Small intestine (tissue), 7 donors: ENCODE measurements around the gene PARD3. TPM values are rescaled to one million over a fixed set of nuclear protein-coding genes. Genes with fewer than 3 reads are reported as not detected.
"Not testable (repeated sequence)": the region's sequence is repeated elsewhere in the genome, so short reads cannot be mapped to it uniquely, and the experiment has no call there.

ENCODE experiments used
- DNase-seq, 2 donors: peaks; one replicate each; pipeline versions ENCODE4 v3.0.0 to v3.0.0-alpha.2; 2013
- FAIRE-seq: peaks from 2 replicates; lab custom pipeline; 2012; peaks lifted over from hg19 to GRCh38; lab: Jason Lieb, UNC
- H3K27ac ChIP-seq, 3 donors: one replicate each; pipeline ENCODE4 v1.5.1; 2013; ENCODE audit warnings: low read length in 2 of 3, mild to moderate bottlenecking in 2 of 3, control low read depth in 1 of 3, inconsistent platforms in 1 of 3, low read depth in 1 of 3, moderate library complexity in 1 of 3
- H3K27me3 ChIP-seq, 3 donors: one replicate each; pipeline ENCODE4 v1.6.1; 2013; ENCODE audit warnings: low read length in 3 of 3, inconsistent platforms in 1 of 3; ENCODE audit not compliant: control insufficient read depth in 3 of 3, insufficient read depth in 3 of 3
- H3K36me3 ChIP-seq, 3 donors: one replicate each; pipeline ENCODE4 v1.6.1; 2013; ENCODE audit warnings: low read length in 3 of 3, inconsistent platforms in 1 of 3, low read depth in 1 of 3, mild to moderate bottlenecking in 1 of 3, moderate library complexity in 1 of 3; ENCODE audit not compliant: control insufficient read depth in 3 of 3, insufficient read depth in 2 of 3
- H3K4me1 ChIP-seq, 3 donors: one replicate each; pipeline ENCODE4 v1.6.1; 2013; ENCODE audit warnings: low read length in 2 of 3, inconsistent platforms in 1 of 3, low read depth in 1 of 3, mild to moderate bottlenecking in 1 of 3, moderate library complexity in 1 of 3; ENCODE audit not compliant: control insufficient read depth in 3 of 3, insufficient read depth in 2 of 3
- H3K4me3 ChIP-seq, 3 donors: one replicate each; pipeline ENCODE4 v1.5.1; 2013; ENCODE audit warnings: low read length in 3 of 3, control low read depth in 1 of 3, inconsistent platforms in 1 of 3, low read depth in 1 of 3, mild to moderate bottlenecking in 1 of 3, moderate library complexity in 1 of 3
- H3K9me3 ChIP-seq, 2 donors: one replicate each; pipeline ENCODE4 v1.6.1; 2013; ENCODE audit warnings: low read depth in 1 of 2, low read length in 1 of 2; ENCODE audit not compliant: control insufficient read depth in 2 of 2, insufficient read depth in 1 of 2
- WGBS, 3 donors: extraction: QIAGEN DNeasy Blood & Tissue Kit; methylation state at CpG; one replicate each; pipeline ENCODE4 v1.1.7; 2013; 5-methylcytosine and 5-hydroxymethylcytosine counted together
- polyA plus RNA-seq, 4 donors: library from polyadenylated mRNA; stranded (reverse) in 3 of 4; unstranded in 1 of 4; fragments of 200-250 nt in 3 of 4; fragments of 120-200 nt in 1 of 4; gene quantifications; one replicate each; pipeline versions ENCODE4 v1.2.1 to v1.2.3, GENCODE V29; 2013
- donor health status: healthy with polysubstance abuse.
- donor health status: control.
- donor health status: control.
- donor health status: Bipolar disorder and iron deficiency.
- donor health status: healthy.

The PARD3 gene
- polyA plus RNA-seq, 4 donors, result 14.3 to 24.3 (median 15.5) TPM

DNA sequence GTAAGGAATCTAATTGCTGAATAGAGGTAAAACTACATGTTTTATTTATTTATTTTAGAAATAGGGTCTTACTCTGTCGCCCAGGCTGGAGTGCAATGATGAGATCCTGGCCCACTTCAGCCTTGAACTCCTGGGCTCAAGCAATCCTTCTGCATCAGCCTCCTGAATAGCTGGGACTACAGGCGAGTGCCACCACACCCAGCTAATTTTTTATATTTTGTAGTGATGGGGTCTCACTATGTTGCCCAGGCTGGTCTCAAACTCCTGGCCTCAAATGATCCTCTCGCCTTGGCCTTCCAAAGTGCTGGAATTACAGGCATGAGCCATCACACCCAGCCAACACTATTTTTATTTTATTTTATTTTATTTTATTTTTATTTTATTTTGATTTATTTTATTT, 170.3 kb downstream of the PARD3 start:
- DNase-seq, FAIRE-seq, H3K27me3 ChIP-seq, H3K4me3 ChIP-seq, H3K27ac ChIP-seq, H3K36me3 ChIP-seq, H3K4me1 ChIP-seq, H3K9me3 ChIP-seq: not testable (repeated sequence)
- WGBS, 3 donors, result 90 to 97% (median 92%) methylated on average over 3 of the region's 3 CpGs

- H3K4me1 ChIP-seq, result no peaks in the 10 kb centered on the region
- no peak overlapping the region for H3K4me3 ChIP-seq
- H3K36me3 ChIP-seq, result peaks cover 0 to 5% (median 0%) of the 10 kb centered on the region in 3 donors
- 85 to 96% (median 89%) methylated on average over 3 of the region's 3 CpGs for WGBS, 3 donors
- no peak overlapping the region for H3K27ac ChIP-seq
- FAIRE-seq, result no peak
- no peak for DNase-seq
- H3K27me3 ChIP-seq, result no peaks in the 10 kb centered on the region
- H3K9me3 ChIP-seq, result no peaks in the 10 kb centered on the region
Measured at GRCh38 chr10:34644224-34644623, 170.9 kb downstream of the PARD3 start.

- H3K9me3 ChIP-seq, result no peaks in the 10 kb centered on the region
- FAIRE-seq (no peak), DNase-seq (no peak)
- no peaks in the 10 kb centered on the region for H3K27me3 ChIP-seq
- no peak overlapping the region for H3K27ac ChIP-seq
- H3K36me3 ChIP-seq, result peaks cover 0 to 5% (median 0%) of the 10 kb centered on the region in 3 donors
- no peak overlapping the region for H3K4me3 ChIP-seq
- 89 to 98% (median 92%) methylated on average over 5 of the region's 5 CpGs for WGBS, 3 donors
- H3K4me1 ChIP-seq, result no peaks in the 10 kb centered on the region
Measured at GRCh38 chr10:34643620-34644019, 171.5 kb downstream of the PARD3 start.

- H3K4me3 ChIP-seq, result no peak overlapping the region
- H3K9me3 ChIP-seq, result no peaks in the 10 kb centered on the region
- H3K27me3 ChIP-seq, result no peaks in the 10 kb centered on the region
- peaks cover 0 to 5% (median 0%) of the 10 kb centered on the region in 3 donors for H3K36me3 ChIP-seq
- no peaks in the 10 kb centered on the region for H3K4me1 ChIP-seq
- no peak overlapping the region for H3K27ac ChIP-seq
- no peak for DNase-seq
- FAIRE-seq, result no peak
- 81 to 93% (median 90%) methylated on average over 7 to 12 of the region's 12 CpGs for WGBS, 3 donors
Measured at GRCh38 chr10:34641913-34642558, 173.1 kb downstream of the PARD3 start.

- Histone ChIP-seq H3K4me3 (no peak overlapping the region), H3K9me3 (no peaks in the 10 kb centered on the region), H3K27ac (no peak overlapping the region), H3K36me3 (peaks cover 0 to 5% (median 0%) of the 10 kb centered on the region in 3 donors), H3K27me3 (no peaks in the 10 kb centered on the region), H3K4me1 (no peaks in the 10 kb centered on the region)
- DNase-seq, result no peak
- 70 to 89% (median 71%) methylated on average over 18 of the region's 18 CpGs for WGBS, 3 donors
- no peak for FAIRE-seq
Measured at GRCh38 chr10:34641147-34641912, 173.8 kb downstream of the PARD3 start.

DNA sequence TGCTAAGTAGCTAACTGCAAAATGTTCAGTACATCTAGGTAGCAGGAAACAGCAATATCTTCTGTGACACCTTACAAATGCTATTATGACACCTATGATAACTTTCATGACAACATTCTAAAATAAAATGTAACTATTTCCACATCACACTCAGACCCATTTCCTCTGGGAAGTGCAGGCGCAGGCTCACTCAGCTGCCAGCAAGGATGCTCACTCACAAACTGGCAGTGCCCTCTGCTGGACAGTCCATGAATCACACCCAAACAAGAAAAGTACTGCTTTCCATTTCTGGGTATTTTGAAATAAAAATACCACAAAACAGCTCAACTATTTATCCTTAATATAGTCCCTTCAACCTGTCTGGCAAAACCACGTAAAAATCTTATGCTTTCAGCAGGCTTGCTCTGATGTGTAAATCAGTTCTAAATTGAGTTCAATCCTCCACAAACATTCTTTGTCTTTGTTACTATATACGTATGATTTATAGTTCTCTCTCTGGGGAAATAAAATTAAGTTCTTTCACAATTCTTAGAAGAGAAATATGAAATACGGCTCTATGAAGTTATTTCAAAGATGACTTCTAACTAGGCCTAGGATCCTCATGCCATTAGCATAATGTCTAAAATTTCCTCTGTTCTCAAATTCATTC, 176.6 kb downstream of the PARD3 start:
- DNase-seq, result peak; percentile 64 to 82
- Histone ChIP-seq H3K36me3 (peaks cover 0 to 7% (median 0%) of the 10 kb centered on the region in 3 donors), H3K27me3 (no peaks in the 10 kb centered on the region), H3K9me3 (no peaks in the 10 kb centered on the region), H3K4me1 (no peaks in the 10 kb centered on the region), H3K27ac (no peak overlapping the region), H3K4me3 (no peak overlapping the region)
- WGBS, 3 donors, result 27 to 37% (median 35%) methylated on average over 4 of the region's 4 CpGs
- no peak for FAIRE-seq

DNA sequence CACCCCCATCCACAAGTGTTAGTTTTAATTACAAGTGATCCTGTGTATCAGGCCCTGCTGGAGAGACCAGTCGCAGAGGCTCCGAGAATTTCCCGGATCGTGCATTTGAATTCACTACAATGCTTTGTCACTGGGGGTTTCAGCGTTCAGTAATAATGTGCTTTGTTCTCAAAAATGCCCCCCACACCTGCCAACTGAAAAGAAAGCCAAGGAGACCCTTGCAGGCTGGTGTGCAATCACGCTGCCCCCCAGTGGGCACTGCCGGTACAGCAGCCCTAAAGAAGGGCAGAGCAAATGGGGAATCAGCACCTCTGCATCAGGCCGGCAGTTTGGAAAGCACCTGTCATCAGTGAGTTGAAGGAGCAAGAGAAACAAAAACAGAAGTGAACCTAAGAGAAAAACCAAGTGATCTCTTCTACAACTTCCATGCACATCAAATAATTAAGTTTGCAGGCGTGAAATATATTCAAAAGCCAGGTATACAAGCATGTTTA, 177.6 kb downstream of the PARD3 start:
- Histone ChIP-seq H3K27ac (no peak overlapping the region), H3K9me3 (no peaks in the 10 kb centered on the region), H3K4me3 (no peak overlapping the region), H3K36me3 (peaks cover 0 to 5% (median 0%) of the 10 kb centered on the region in 3 donors), H3K4me1 (no peaks in the 10 kb centered on the region), H3K27me3 (no peaks in the 10 kb centered on the region)
- peak; percentile 43 to 65 for DNase-seq
- no peak for FAIRE-seq
- 31 to 36% (median 36%) methylated on average over 9 of the region's 9 CpGs for WGBS, 3 donors

DNA sequence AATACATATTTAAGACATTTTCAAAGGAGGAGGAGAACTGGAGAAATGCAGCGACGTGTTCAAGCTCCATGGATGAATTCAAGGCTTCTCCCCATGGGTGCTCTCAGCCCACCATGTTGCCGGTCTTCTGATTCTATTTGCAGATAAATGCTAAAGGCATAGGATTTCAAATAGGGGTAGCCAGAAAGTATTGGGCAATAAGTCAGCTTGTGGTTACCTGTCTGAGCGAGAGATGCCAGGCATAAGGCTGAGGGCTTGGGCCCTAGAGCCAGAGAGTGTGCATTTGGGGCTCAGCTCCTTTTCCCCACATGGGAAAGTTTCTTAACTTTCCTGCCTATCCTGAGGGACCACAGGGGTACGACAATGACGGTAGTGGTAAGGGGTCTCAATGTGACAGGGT, 180.0 kb downstream of the PARD3 start:
- no peak overlapping the region for H3K27ac ChIP-seq
- no peaks in the 10 kb centered on the region for H3K4me1 ChIP-seq
- H3K36me3 ChIP-seq, result peaks cover 0 to 3% (median 0%) of the 10 kb centered on the region in 3 donors
- no peaks in the 10 kb centered on the region for H3K9me3 ChIP-seq
- DNase-seq, result no peak
- FAIRE-seq, result no peak
- H3K4me3 ChIP-seq, result no peak overlapping the region
- no peaks in the 10 kb centered on the region for H3K27me3 ChIP-seq
- 93 to 97% (median 96%) methylated on average over 6 of the region's 6 CpGs for WGBS, 3 donors
